Left lung (tissue), 10 donors: ENCODE data around the gene RNF112. TPM values are rescaled to one million over a fixed set of nuclear protein-coding genes. Genes with fewer than 3 reads are reported as not detected.

Experiments
- ATAC-seq: fragments of 200-7000 bp; cut with Tn5 transposase; one replicate; pipeline ENCODE4 v1.9.1; 2020; ENCODE audit warnings: moderate library complexity
- DNase-seq, 4 donors: peaks; one replicate each; pipeline ENCODE4 v3.0.0-alpha.2; 2013 to 2020
- H3K27ac ChIP-seq, 2 donors: fragments of 200-600 bp; sonication (generic) in 1 of 2; one replicate each; pipeline versions ENCODE4 v1.5.0 to v1.8.0; 2020 to 2021
- H3K27me3 ChIP-seq, 2 donors: fragments of 200-600 bp; sonication (generic) in 1 of 2; one replicate each; pipeline versions ENCODE4 v1.5.0 to v1.8.0; 2020 to 2021
- H3K36me3 ChIP-seq, 2 donors: fragments of 200-600 bp; sonication (generic) in 1 of 2; one replicate each; pipeline versions ENCODE4 v1.5.0 to v1.8.0; 2020 to 2021
- H3K4me1 ChIP-seq, 2 donors: fragments of 200-600 bp; one replicate each; pipeline ENCODE4 v1.8.0; 2021
- H3K4me3 ChIP-seq, 2 donors: fragments of 200-600 bp; sonication (generic) in 1 of 2; one replicate each; pipeline versions ENCODE4 v1.5.0 to v1.8.0; 2020 to 2021; ENCODE audit warnings: mild to moderate bottlenecking in 1 of 2
- H3K9me3 ChIP-seq, 2 donors: fragments of 200-600 bp; sonication (generic) in 1 of 2; one replicate each; pipeline versions ENCODE4 v1.5.0 to v1.8.0; 2020 to 2021
- CTCF ChIP-seq, 2 donors: fragments of 200-600 bp; sonication (generic) in 1 of 2; IDR thresholded peaks; one replicate each; pipeline versions ENCODE4 v1.5.0 to v1.8.0; 2021; ENCODE audit warnings: antibody characterized with exemption in 2 of 2
- intact Hi-C, 2 donors: fragments of 100-400 bp; cut with DNase I; formaldehyde crosslinking; loops; one replicate each; pipeline versions ENCODE4 v1.11.2 to v1.14.2; 2022
- polyA plus RNA-seq, 6 donors: library from polyadenylated mRNA; unstranded; fragments of 120-200 nt; gene quantifications; one replicate each; pipeline ENCODE4 v1.2.1, GENCODE V29; 2013; ENCODE audit not compliant: insufficient read length in 6 of 6
- total RNA-seq, 2 donors: library from RNA; stranded (reverse); fragmentation: NEBNext Ultra II Directional; extraction: Animal tissue kit (Norgen Biotek cat#: 25700); gene quantifications; one replicate each; pipeline ENCODE4 v1.2.1, GENCODE V29; 2021
- donor health status: DM: no; HTN: yes; CAD: no.
- donor health status: DM: no; HTN: no; CAD: no.

The RNF112 gene
- total and polyA plus RNA-seq, 8 donors: 2.1 to 5.0 (median 3.6) TPM

DNA sequence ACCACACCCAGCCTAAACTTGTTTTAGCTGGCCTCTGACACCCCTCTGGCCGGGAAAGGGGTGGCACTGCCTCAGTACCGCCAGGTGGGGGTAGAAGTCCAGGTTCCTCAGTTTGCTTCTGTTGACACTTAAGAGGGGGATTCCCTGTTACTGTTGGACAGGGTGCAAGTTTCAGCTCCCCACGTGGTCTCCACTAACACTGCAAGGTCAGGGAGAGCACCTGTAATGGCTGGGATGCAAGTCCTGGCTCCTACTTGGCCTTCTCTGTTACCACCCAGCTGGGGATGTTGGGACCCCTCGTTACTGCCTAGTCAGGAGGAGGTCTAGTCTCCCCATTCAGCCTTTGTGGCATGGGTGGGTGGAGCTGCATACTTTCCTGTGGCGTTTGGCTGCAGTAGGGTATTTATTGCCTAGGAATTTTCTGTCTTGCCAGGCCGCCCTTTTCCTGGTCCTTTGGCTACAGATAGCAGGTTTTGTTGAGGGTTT is 13.4 kb upstream of the RNF112 start:
- Histone ChIP-seq H3K4me3 (no peak overlapping the region), H3K27ac (peak overlapping the region; percentile 38 to 44), H3K9me3 (no peaks in the 10 kb centered on the region), H3K4me1 (peaks cover 10 to 35% of the 10 kb centered on the region in 2 donors), H3K36me3 (no peaks in the 10 kb centered on the region), H3K27me3 (no peaks in the 10 kb centered on the region)
- ATAC-seq (peak; percentile 27), DNase-seq (peak in 1 of 4 donors; percentile 18)
- no peak for TF ChIP-seq CTCF (IDR thresholded peaks at IDR 0.05)
- intact Hi-C loops: no loop called here

GRCh38 chr17:19398301-19399181 is 12.5 kb upstream of the RNF112 start:
- intact Hi-C loops: no loop called here
- ATAC-seq (peak; percentile 85), DNase-seq (peak in 2 of 4 donors; percentile 63 to 75)
- no peak for TF ChIP-seq CTCF (IDR thresholded peaks at IDR 0.05)
- Histone ChIP-seq H3K4me3 (no peak overlapping the region), H3K9me3 (no peaks in the 10 kb centered on the region), H3K36me3 (no peaks in the 10 kb centered on the region), H3K27me3 (no peaks in the 10 kb centered on the region), H3K4me1 (peaks cover 10 to 35% of the 10 kb centered on the region in 2 donors), H3K27ac (peak overlapping the region; percentile 38 to 44)

DNA sequence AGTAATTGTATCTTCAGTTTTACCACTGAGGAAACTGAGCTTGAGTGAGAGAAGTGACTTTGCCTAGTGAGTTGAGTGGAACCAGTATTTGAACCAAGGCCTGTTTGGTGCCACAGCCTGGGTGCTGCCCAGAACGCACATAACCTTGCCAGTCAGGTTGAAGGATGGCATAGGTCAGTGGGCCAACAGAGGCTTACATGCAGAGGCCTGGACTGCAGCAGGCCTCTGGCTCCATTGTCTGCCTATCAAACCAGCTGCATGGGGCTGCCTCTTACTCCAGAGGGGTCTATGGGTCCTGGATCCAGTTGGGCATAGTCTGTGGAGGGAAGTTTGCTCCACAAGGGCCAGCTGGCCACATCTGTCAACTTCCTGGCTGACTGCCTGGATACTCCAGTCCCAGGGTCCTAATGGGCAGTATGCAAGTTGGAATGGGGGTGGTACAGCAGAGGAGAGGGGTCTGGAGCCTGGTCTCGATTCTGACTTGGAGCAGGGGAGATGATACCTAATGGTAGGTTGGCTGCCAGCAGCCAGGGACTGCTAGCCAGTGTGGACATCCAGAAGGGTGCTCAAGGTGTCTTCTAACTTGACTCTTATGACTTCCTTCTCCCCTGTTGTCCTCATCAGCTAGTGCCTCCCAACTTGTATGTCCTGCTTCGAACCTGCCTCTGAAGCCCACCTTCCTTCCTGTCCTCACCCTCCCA is 11.1 kb upstream of the RNF112 start:
- no peak for ATAC-seq
- intact Hi-C loops: no loop called here
- Histone ChIP-seq H3K27me3 (no peaks in the 10 kb centered on the region), H3K27ac (no peak overlapping the region), H3K36me3 (no peaks in the 10 kb centered on the region), H3K9me3 (no peaks in the 10 kb centered on the region), H3K4me3 (no peak overlapping the region), H3K4me1 (peaks cover 10 to 35% of the 10 kb centered on the region in 2 donors)
- peak in 2 of 4 donors; percentile 57 to 79 for DNase-seq
- no peak for TF ChIP-seq CTCF (IDR thresholded peaks at IDR 0.05)

GRCh38 chr17:19401321-19402010 is 9.6 kb upstream of the RNF112 start:
- Histone ChIP-seq H3K4me3 (no peak overlapping the region), H3K4me1 (peaks cover 10 to 35% of the 10 kb centered on the region in 2 donors), H3K36me3 (no peaks in the 10 kb centered on the region), H3K9me3 (no peaks in the 10 kb centered on the region), H3K27ac (no peak overlapping the region), H3K27me3 (no peaks in the 10 kb centered on the region)
- intact Hi-C loops: no loop called here
- no peak for TF ChIP-seq CTCF (IDR thresholded peaks at IDR 0.05)
- ATAC-seq (no peak), DNase-seq (peak in 1 of 4 donors; percentile 20)
